G401.6 (cell line): ENCODE results near the gene MAP2K7.
"Not testable (repeated sequence)": the region's sequence is repeated elsewhere in the genome, so short reads cannot be mapped to it uniquely, and the experiment has no call there.

Source experiments
- FAIRE-seq: peaks from 2 replicates; lab custom pipeline; 2012; peaks lifted over from hg19 to GRCh38; lab: Jason Lieb, UNC

MAP2K7 gene

GRCh38 chr19:7885818-7886217 is 17.9 kb upstream of the MAP2K7 start:
- no peak for FAIRE-seq

- FAIRE-seq, result no peak
These were observed 16.1 kb upstream of the MAP2K7 start for GRCh38 chr19:7887408-7888144.

- FAIRE-seq, result no peak
These were observed 15.4 kb upstream of the MAP2K7 start, which contains the start of gene LRRC8E for GRCh38 chr19:7888145-7888825. TSS of gene LRRC8E (plus strand) at chr19:7888510. CDS start at chr19:7895604, 7,094 bp downstream.

- FAIRE-seq, result no peak
These were observed 14.9 kb upstream of the MAP2K7 start for GRCh38 chr19:7888826-7889217.

- FAIRE-seq, result not testable (repeated sequence)
These were observed 10.1 kb upstream of the MAP2K7 start for GRCh38 chr19:7893362-7894101.

GRCh38 chr19:7894612-7895309 is 8.9 kb upstream of the MAP2K7 start:
- no peak for FAIRE-seq

- no peak for FAIRE-seq
These were observed 8.1 kb upstream of the MAP2K7 start for GRCh38 chr19:7895565-7895964.

GRCh38 chr19:7897292-7897691 is 6.4 kb upstream of the MAP2K7 start:
- FAIRE-seq, result no peak

- FAIRE-seq, result no peak
These were observed 4.7 kb upstream of the MAP2K7 start for GRCh38 chr19:7898967-7899366.

GRCh38 chr19:7899751-7900378 is 3.8 kb upstream of the MAP2K7 start:
- FAIRE-seq, result no peak

- FAIRE-seq, result no peak
These were observed 3.2 kb upstream of the MAP2K7 start for GRCh38 chr19:7900401-7900870.

GRCh38 chr19:7900931-7901330 is 2.7 kb upstream of the MAP2K7 start:
- FAIRE-seq, result no peak

- FAIRE-seq, result no peak
These were observed 2.3 kb upstream of the MAP2K7 start for GRCh38 chr19:7901337-7901736.

GRCh38 chr19:7902796-7903243 is 857 bp upstream of the MAP2K7 start:
- FAIRE-seq, result no peak

- no peak for FAIRE-seq
These were observed 670 bp downstream of the MAP2K7 start for GRCh38 chr19:7904074-7905020.

- no peak for FAIRE-seq
These were observed 1.6 kb downstream of the MAP2K7 start for GRCh38 chr19:7905268-7905667.

GRCh38 chr19:7905859-7906258 is 2.2 kb downstream of the MAP2K7 start:
- no peak for FAIRE-seq

GRCh38 chr19:7907122-7907521 is 3.4 kb downstream of the MAP2K7 start:
- FAIRE-seq, result no peak

- FAIRE-seq, result no peak
These were observed 3.9 kb downstream of the MAP2K7 start for GRCh38 chr19:7907544-7907943.

GRCh38 chr19:7908078-7908699 is 4.5 kb downstream of the MAP2K7 start:
- FAIRE-seq, result no peak
